Stimulated activated memory B cell treated with anti-CD40 and anti-IgM and Interleukin-4, amounts not matched to agents 10 μg/mL and 1 μg/mL and 100 μg/mL, for 72 hours (primary cell): ENCODE measurements around the gene ZBTB21.

Source experiments
- ATAC-seq: fragments of 150-1000 bp; cut with Tn5 transposase; 2 replicates; pipeline ENCODE4 v1.10.0; 2021
- H3K27ac Mint-ChIP-seq: one replicate; pipeline ENCODE4 v1.8.0; 2022; ENCODE audit warnings: mild to moderate bottlenecking, mixed read lengths
- H3K27me3 Mint-ChIP-seq: one replicate; pipeline ENCODE4 v1.8.0; 2022; ENCODE audit warnings: mixed read lengths
- H3K36me3 Mint-ChIP-seq: one replicate; pipeline ENCODE4 v1.8.0; 2022; ENCODE audit warnings: mixed read lengths
- H3K4me1 Mint-ChIP-seq: one replicate; pipeline ENCODE4 v1.8.0; 2022; ENCODE audit warnings: mixed read lengths
- H3K4me3 Mint-ChIP-seq: one replicate; pipeline ENCODE4 v1.8.0; 2022; ENCODE audit warnings: mild to moderate bottlenecking, moderate library complexity, mixed read lengths
- H3K9me3 Mint-ChIP-seq: one replicate; pipeline ENCODE4 v1.8.0; 2022; ENCODE audit warnings: mixed read lengths

ZBTB21 gene

GRCh38 chr21:42009831-42010506, at the start of gene ZBTB21:
TSS of gene ZBTB21 (minus strand) at chr21:42010360. CDS start at chr21:41994095, 16,265 bp downstream.
- Mint-ChIP-seq H3K27me3 (no peaks in the 10 kb centered on the region), H3K27ac (peak within 1 kb of the TSS; percentile 93), H3K4me3 (peak within 1 kb of the TSS; percentile 84), H3K9me3 (peaks cover 7% of the 10 kb centered on the region), H3K36me3 (peaks cover 40% of the 10 kb centered on the region), H3K4me1 (peaks cover 37% of the 10 kb centered on the region)
- peak; percentile 91 for ATAC-seq

GRCh38 chr21:42059721-42060120, 49.6 kb upstream of the ZBTB21 start:
- H3K4me1 Mint-ChIP-seq = peaks cover 80% of the 10 kb centered on the region
- H3K27me3 Mint-ChIP-seq = no peaks in the 10 kb centered on the region
- no peaks in the 10 kb centered on the region for H3K36me3 Mint-ChIP-seq
- peak overlapping the region; percentile 91 for H3K27ac Mint-ChIP-seq
- no peak for ATAC-seq
- no peaks in the 10 kb centered on the region for H3K9me3 Mint-ChIP-seq
- H3K4me3 Mint-ChIP-seq = no peak overlapping the region

DNA sequence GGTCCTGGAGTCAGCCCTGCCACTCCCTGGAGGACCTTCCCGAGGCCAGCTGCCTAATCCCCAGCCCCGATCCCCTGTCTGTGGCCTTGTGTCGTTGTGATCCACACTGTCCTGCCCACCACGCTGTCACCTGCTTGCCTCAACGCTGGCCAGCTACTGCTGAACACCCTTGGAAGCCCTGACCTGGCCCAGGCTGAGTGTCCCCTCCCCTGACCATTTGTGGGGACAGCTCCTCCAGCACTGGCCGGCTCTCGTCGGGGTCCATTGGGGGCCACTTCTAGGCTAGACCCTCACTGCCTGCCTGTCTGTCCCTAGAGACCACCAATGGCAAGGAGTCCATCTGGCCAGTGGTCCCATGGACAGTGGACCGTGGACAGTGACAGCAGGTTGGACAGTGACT, 49.0 kb upstream of the ZBTB21 start:
- Mint-ChIP-seq H3K36me3 (no peaks in the 10 kb centered on the region), H3K9me3 (no peaks in the 10 kb centered on the region), H3K27ac (peak overlapping the region; percentile 91), H3K27me3 (no peaks in the 10 kb centered on the region), H3K4me1 (peaks cover 74% of the 10 kb centered on the region), H3K4me3 (no peak overlapping the region)
- ATAC-seq = no peak

GRCh38 chr21:42058631-42059111, 48.5 kb upstream of the ZBTB21 start:
- Mint-ChIP-seq H3K4me1 (peaks cover 69% of the 10 kb centered on the region), H3K27ac (peak overlapping the region; percentile 2), H3K4me3 (no peak overlapping the region), H3K36me3 (no peaks in the 10 kb centered on the region), H3K27me3 (no peaks in the 10 kb centered on the region), H3K9me3 (no peaks in the 10 kb centered on the region)
- ATAC-seq = no peak

DNA sequence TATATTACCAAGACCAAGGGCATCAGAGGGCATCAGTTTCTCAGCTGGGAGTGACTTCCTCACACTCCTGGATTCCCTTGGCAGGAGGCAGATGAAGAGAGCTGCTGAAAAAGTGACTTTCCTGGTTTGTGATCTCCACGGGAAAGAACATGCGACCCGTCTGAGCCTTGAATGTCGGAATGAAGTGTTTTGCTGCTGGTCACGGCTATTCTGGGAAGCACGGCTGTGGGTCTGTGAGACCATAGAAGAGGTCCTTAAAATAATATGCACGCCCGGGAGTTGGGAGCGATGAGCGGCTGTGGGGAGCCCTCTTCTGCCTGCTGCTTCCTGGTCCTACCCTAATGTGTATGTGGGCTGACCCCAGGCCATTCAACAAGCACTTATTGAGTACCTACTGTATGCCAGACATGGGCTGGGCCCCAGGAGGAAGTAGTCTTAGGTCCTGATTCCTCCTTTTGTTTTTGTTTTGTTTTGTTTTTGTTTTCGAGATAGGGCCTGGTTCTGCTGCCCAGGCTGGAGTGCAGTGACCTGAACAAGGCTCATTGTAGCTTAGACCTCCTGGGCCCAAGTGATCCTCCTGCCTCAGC, 47.8 kb upstream of the ZBTB21 start:
- Mint-ChIP-seq H3K9me3 (no peaks in the 10 kb centered on the region), H3K27ac (peak overlapping the region; percentile 2), H3K4me1 (peaks cover 62% of the 10 kb centered on the region), H3K27me3 (no peaks in the 10 kb centered on the region), H3K36me3 (no peaks in the 10 kb centered on the region), H3K4me3 (no peak overlapping the region)
- ATAC-seq = no peak

- Mint-ChIP-seq H3K36me3 (no peaks in the 10 kb centered on the region), H3K4me1 (peaks cover 54% of the 10 kb centered on the region), H3K27me3 (no peaks in the 10 kb centered on the region), H3K27ac (peak overlapping the region; percentile 2), H3K9me3 (no peaks in the 10 kb centered on the region), H3K4me3 (no peak overlapping the region)
- ATAC-seq = no peak
Observed at GRCh38 chr21:42056996-42057689, 47.0 kb upstream of the ZBTB21 start.

GRCh38 chr21:42056468-42056867, 46.3 kb upstream of the ZBTB21 start:
- Mint-ChIP-seq H3K4me1 (peaks cover 47% of the 10 kb centered on the region), H3K36me3 (no peaks in the 10 kb centered on the region), H3K4me3 (no peak overlapping the region), H3K9me3 (no peaks in the 10 kb centered on the region), H3K27ac (peak overlapping the region; percentile 2), H3K27me3 (no peaks in the 10 kb centered on the region)
- no peak for ATAC-seq

- H3K36me3 Mint-ChIP-seq = no peaks in the 10 kb centered on the region
Observed at GRCh38 chr21:42055425-42055824, 45.3 kb upstream of the ZBTB21 start.

GRCh38 chr21:42051788-42052187, 41.6 kb upstream of the ZBTB21 start:
- Mint-ChIP-seq H3K27me3 (no peaks in the 10 kb centered on the region), H3K9me3 (no peaks in the 10 kb centered on the region), H3K36me3 (no peaks in the 10 kb centered on the region), H3K4me1 (peaks cover 3% of the 10 kb centered on the region), H3K4me3 (no peak overlapping the region), H3K27ac (no peak overlapping the region)
- no peak for ATAC-seq

More at GRCh38 chr21:42055425-42055824, 45.3 kb upstream of the ZBTB21 start:
- no peak for ATAC-seq
- no peak overlapping the region for H3K4me3 Mint-ChIP-seq
- H3K27ac Mint-ChIP-seq = peak overlapping the region; percentile 60
- no peaks in the 10 kb centered on the region for H3K9me3 Mint-ChIP-seq
- no peaks in the 10 kb centered on the region for H3K27me3 Mint-ChIP-seq
- H3K4me1 Mint-ChIP-seq = peaks cover 37% of the 10 kb centered on the region

GRCh38 chr21:42049578-42050430, 39.6 kb upstream of the ZBTB21 start:
- Mint-ChIP-seq H3K4me3 (no peak overlapping the region), H3K27me3 (no peaks in the 10 kb centered on the region), H3K36me3 (no peaks in the 10 kb centered on the region), H3K9me3 (no peaks in the 10 kb centered on the region), H3K27ac (peak overlapping the region; percentile 12), H3K4me1 (no peaks in the 10 kb centered on the region)
- no peak for ATAC-seq

GRCh38 chr21:42048870-42049577, 38.9 kb upstream of the ZBTB21 start:
- H3K27ac Mint-ChIP-seq = peak overlapping the region; percentile 12
- no peaks in the 10 kb centered on the region for H3K4me1 Mint-ChIP-seq

DNA sequence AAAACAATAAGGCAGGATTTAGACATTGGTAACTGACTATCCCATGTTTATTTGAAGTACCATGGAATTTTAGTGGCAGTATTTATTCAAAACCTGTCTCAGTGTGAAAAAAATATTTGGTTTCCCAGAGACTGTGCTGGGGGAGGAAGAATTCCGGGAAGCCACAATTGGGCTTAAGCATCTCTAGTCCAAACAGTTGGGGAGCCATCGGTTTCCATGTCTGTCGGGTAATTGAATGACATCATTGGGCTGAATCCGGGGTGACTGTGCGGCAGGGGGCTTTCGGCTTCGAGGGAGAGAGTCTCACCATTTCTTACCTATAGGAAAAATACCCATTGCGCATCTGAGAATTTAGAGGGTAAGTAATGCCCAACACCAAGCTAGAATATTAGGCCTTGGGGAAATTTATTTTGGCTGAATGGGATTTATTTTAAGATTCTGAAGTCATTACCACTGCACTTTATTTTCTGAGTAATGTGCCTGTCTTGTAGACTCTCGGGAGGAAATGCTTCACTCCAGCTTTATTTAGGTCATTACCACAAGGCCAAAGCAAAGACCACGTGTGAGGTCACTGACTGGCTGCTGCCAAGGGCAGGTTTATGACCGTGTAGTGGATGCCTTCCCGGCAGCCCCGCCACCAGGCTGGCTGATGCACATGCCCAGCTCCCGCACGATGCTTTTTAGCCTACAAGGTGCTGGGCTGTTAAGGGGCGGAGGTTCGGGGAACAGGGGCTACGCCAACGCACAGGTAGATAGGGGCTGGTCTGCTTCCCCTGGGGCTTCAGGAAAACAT, 37.9 kb upstream of the ZBTB21 start:
- H3K4me1 Mint-ChIP-seq = no peaks in the 10 kb centered on the region
- H3K9me3 Mint-ChIP-seq = no peaks in the 10 kb centered on the region
- ATAC-seq = no peak
- no peaks in the 10 kb centered on the region for H3K27me3 Mint-ChIP-seq
- H3K27ac Mint-ChIP-seq = no peak overlapping the region
- no peak overlapping the region for H3K4me3 Mint-ChIP-seq
- H3K36me3 Mint-ChIP-seq = no peaks in the 10 kb centered on the region

More at GRCh38 chr21:42048870-42049577, 38.9 kb upstream of the ZBTB21 start:
- no peaks in the 10 kb centered on the region for H3K27me3 Mint-ChIP-seq
- H3K36me3 Mint-ChIP-seq = no peaks in the 10 kb centered on the region
- H3K4me3 Mint-ChIP-seq = no peak overlapping the region
- no peaks in the 10 kb centered on the region for H3K9me3 Mint-ChIP-seq
- no peak for ATAC-seq

GRCh38 chr21:42044871-42045495, 34.8 kb upstream of the ZBTB21 start:
- no peak for ATAC-seq
- H3K9me3 Mint-ChIP-seq = no peaks in the 10 kb centered on the region
- H3K27ac Mint-ChIP-seq = no peak overlapping the region
- no peak overlapping the region for H3K4me3 Mint-ChIP-seq
- H3K4me1 Mint-ChIP-seq = no peaks in the 10 kb centered on the region
- no peaks in the 10 kb centered on the region for H3K27me3 Mint-ChIP-seq
- H3K36me3 Mint-ChIP-seq = no peaks in the 10 kb centered on the region
